Esophagus muscularis mucosa (tissue), 4 donors: ENCODE results near the gene NUP98. TPM values are rescaled to one million over a fixed set of nuclear protein-coding genes. Genes with fewer than 3 reads are reported as not detected.

ENCODE experiments used
- DNase-seq: peaks from one replicate; pipeline ENCODE4 v3.0.0-alpha.2; 2017; ENCODE audit errors: extremely low spot score
- H3K27ac ChIP-seq, 4 donors: fragments of 200-600 bp; sonication (generic); replicated peaks in 1 of 4; 1 replicate in 3 of 4; 2 replicates in 1 of 4; pipeline ENCODE4 v1.5.1; 2016 to 2019; ENCODE audit warnings: mild to moderate bottlenecking in 1 of 4
- H3K27me3 ChIP-seq, 4 donors: fragments of 200-600 bp; sonication (generic); one replicate each; pipeline versions ENCODE4 v1.5.1 to v1.6.0; 2016 to 2019
- H3K36me3 ChIP-seq, 4 donors: fragments of 200-600 bp; sonication (generic); one replicate each; pipeline ENCODE4 v1.5.1; 2016 to 2019
- H3K4me1 ChIP-seq, 4 donors: fragments of 200-600 bp; sonication (generic); one replicate each; pipeline ENCODE4 v1.5.1; 2016 to 2019
- H3K4me3 ChIP-seq, 4 donors: fragments of 200-600 bp; sonication (generic); 1 replicate in 2 of 4; 2 replicates in 2 of 4; pipeline ENCODE4 v1.5.1; 2016 to 2019; ENCODE audit warnings: mild to moderate bottlenecking in 4 of 4, moderate library complexity in 1 of 4
- H3K9me3 ChIP-seq, 4 donors: fragments of 200-600 bp; sonication (generic); 1 replicate in 3 of 4; 2 replicates in 1 of 4; pipeline ENCODE4 v1.5.1; 2016 to 2019
- CTCF ChIP-seq, 3 experiments: fragments of 200-600 bp in 2 of 3; fragments of 450-650 bp in 1 of 3; sonication (generic) in 2 of 3; IDR thresholded peaks; one replicate each; pipeline ENCODE4 v1.5.1; 2017 to 2019; ENCODE audit warnings: antibody characterized with exemption in 3 of 3, mild to moderate bottlenecking in 2 of 3, moderate library complexity in 1 of 3
- EP300 ChIP-seq: sonication (generic); formaldehyde crosslinking; IDR thresholded peaks from one replicate; pipeline ENCODE4 v1.6.1; 2017; ENCODE audit warnings: antibody characterized with exemption
- POLR2A ChIP-seq: fragments of 450-650 bp; IDR thresholded peaks from one replicate; pipeline ENCODE4 v1.6.1; 2017; ENCODE audit warnings: antibody characterized with exemption, moderate library complexity, mild to moderate bottlenecking, low read depth
- POLR2AphosphoS5 ChIP-seq, 2 donors: sonication (generic); formaldehyde crosslinking; IDR thresholded peaks; one replicate each; pipeline ENCODE4 v1.6.1; 2017; ENCODE audit warnings: antibody characterized with exemption in 2 of 2
- WGBS: methylation state at CpG from one replicate; pipeline ENCODE4 v1.1.5; 2018; 5-methylcytosine and 5-hydroxymethylcytosine counted together
- intact Hi-C: fragments of 100-400 bp; cut with DNase I; formaldehyde crosslinking; loops from one replicate; pipeline ENCODE4 v1.15.1; 2023
- total RNA-seq, 4 donors: library from RNA; depleted of rRNA; stranded (reverse); fragments of >200 nt; gene quantifications; one replicate each; pipeline versions ENCODE4 v1.1.0 to v1.2.1, GENCODE V29; 2016

The NUP98 gene
- total RNA-seq, 4 donors from 2014 or later = 67.7 to 117 (median 89.8) TPM

DNA sequence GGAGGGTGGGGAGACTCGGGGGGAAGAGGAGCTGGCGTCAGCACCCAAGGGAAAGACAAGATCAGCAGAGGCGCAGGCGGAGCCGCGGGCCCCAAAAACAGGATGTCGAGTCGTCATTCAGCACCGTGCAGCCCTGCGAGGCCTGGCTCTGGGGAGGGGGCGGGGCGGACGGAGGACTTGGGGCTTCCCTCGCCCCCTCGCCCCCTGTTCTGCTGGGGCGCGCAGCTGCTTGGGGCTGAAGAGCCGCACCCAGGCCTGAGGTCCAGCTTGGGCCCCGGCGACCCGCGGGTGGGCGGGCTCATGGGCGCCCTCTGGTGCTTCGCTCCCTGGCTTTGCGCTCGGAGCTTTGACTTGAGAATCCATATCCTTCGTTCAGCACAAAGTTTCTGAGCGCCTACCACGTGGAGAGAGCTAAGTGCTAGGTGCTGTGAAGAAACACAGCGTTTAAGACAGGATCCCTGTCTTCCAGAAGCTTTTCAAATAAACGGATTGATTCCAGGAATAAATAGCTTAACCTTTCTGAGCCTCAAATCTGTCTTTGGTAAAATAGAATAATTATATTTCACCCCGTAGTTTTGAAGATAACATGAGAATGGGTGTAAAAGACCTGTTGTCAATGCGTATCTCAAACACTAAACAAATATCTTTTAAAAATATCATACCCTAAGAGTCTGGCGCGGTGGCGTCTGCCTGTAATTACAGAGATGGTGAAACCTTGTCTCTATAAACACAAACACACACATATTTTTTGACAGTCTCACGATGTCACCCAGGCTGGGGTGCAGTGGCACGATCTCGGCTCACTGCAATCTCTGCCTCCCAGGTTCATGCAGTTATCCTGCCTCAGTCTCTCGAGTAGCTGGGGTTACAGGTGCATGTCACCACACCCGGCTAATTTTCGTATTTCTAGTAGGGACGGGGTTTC lies 44.3 kb upstream of the NUP98 start:
- whole genome bisulfite sequencing = 48% methylated on average over 22 of the region's 44 CpGs
- no peaks in the 10 kb centered on the region for H3K36me3 ChIP-seq
- no peaks in the 10 kb centered on the region for H3K9me3 ChIP-seq
- intact Hi-C loops = no loop called here
- peaks cover 31 to 46% (median 38%) of the 10 kb centered on the region in 4 donors for H3K4me1 ChIP-seq
- H3K27me3 ChIP-seq = no peaks in the 10 kb centered on the region
- DNase-seq = peak; percentile 97
- peak overlapping the region; percentile 89 to 99 (median 91) for H3K4me3 ChIP-seq
- TF ChIP-seq CTCF (IDR thresholded peaks at IDR 0.05) = peak; percentile 72 to 85 (median 72)
- TF ChIP-seq EP300 = no peak
- peak; percentile 15 for TF ChIP-seq POLR2A
- peak; percentile 73 to 80 for TF ChIP-seq POLR2AphosphoS5 (IDR thresholded peaks at IDR 0.05)
- H3K27ac ChIP-seq = peak overlapping the region; percentile 90 to 98 (median 98)

DNA sequence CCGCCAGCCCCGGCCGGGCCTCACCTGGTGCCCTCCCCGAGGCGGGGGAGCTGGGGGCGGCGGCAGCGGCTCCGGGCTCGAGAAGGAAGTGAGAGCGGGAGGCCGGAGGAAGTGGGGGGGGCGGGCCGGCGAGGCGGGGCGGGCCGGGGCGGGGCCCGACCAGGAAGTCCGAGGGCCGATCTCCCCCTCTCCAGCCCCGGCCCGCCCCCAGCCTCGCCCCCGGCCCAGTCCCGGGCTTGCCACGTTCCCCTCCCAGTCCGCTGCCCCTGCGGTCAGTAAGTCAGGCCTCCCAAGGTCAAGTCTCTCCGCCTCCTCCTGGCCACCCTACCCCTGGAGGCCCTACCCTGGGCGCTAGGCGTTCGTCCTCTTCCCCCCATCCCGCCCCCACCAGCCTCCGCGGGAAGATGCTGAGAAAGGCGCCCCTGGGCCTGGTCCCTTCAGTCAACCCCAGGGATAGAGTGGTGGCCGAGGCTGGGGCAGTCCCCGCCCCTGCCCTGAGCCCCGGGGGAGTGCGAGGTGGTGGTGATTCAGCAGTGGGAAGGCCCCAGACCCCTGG lies 43.6 kb upstream of the NUP98 start, which contains the start of gene RHOG:
Gene RHOG (minus strand): TSS at position 90 of the 556 bp plus-strand sequence. CDS start 12,821 bp downstream, outside the sequence.
- Histone ChIP-seq H3K4me3 (peak within 1 kb of the TSS; percentile 89 to 99 (median 91)), H3K27ac (peak within 1 kb of the TSS; percentile 90 to 98 (median 98)), H3K4me1 (peaks cover 37 to 54% (median 45%) of the 10 kb centered on the region in 4 donors), H3K27me3 (no peaks in the 10 kb centered on the region), H3K9me3 (no peaks in the 10 kb centered on the region), H3K36me3 (no peaks in the 10 kb centered on the region)
- TF ChIP-seq POLR2AphosphoS5 (IDR thresholded peaks at IDR 0.05) (peak; percentile 39 to 54), POLR2A (no peak), EP300 (no peak), CTCF (IDR thresholded peaks at IDR 0.05) (no peak)
- 1% methylated on average over 13 of the region's 42 CpGs for WGBS
- intact Hi-C loops = no loop called here
- DNase-seq = peak; percentile 95

DNA sequence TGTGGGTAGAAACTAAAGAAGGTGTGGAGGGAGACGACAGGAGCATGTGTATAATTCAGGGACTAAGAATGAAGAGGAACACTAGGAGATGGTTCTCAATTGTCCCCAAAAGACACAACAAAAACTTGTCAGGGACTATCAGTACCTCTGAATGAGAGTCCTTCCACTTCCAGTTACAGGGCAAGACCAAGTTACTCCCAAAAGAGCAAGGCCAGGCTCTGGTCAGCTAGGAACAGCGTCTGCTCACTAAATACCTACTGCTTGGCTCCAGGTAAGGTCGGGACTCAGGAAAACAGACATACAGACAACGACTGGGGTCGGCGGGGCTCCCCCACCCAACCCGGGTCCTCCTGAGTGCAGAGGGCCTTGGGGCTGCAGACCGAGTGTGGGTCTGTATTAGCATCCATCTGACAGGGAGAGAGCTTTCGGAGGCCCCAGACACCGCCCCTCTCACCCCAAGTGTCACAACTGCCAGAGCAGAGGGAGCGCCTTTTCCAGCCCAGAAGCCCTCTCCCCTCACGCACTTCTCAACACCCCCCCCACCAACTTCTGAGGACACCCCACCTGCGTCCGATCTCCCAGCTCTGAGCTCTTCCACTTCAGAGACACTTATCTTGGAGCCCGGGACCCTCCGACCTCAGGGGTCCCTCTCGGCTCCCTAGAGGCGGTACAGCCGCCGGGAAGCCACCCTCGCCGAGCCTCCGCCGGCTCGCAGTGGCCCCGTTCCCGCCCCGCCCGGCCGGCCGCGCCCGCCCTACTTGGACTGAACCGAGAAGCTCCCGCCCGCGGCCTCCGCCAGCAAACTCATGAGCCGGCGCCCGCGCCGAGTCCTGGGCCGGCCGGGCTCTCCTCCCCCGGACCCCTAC lies 42.9 kb upstream of the NUP98 start:
- Histone ChIP-seq H3K27me3 (no peaks in the 10 kb centered on the region), H3K36me3 (no peaks in the 10 kb centered on the region), H3K4me1 (peaks cover 44 to 61% (median 52%) of the 10 kb centered on the region in 4 donors), H3K4me3 (peak overlapping the region; percentile 89 to 99 (median 91)), H3K27ac (peak overlapping the region; percentile 90 to 98 (median 98)), H3K9me3 (no peaks in the 10 kb centered on the region)
- intact Hi-C loops = no loop called here
- no peak for TF ChIP-seq EP300
- no peak for TF ChIP-seq POLR2AphosphoS5 (IDR thresholded peaks at IDR 0.05)
- TF ChIP-seq CTCF (IDR thresholded peaks at IDR 0.05) = no peak
- TF ChIP-seq POLR2A = no peak
- 3% methylated on average over 18 of the region's 46 CpGs for WGBS
- DNase-seq = no peak

DNA sequence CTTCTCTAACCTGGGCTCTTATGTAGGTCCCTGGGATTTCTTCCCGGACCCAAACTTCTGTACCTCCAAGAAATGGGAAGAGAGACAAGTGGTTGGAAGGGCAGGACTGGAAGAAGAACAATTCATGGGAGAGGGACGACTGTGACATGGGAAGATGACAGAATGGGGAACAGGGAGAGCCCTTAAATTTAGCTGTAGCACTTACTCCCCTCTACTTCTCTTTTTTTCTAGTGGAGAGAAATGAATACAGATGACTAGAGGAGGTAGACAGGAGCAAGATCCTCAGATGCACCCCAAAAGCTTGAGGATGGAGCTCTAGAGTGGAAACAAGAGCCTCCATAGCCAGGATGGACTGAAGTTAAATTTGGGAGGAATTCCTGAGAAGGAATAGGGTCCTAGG lies 41.1 kb upstream of the NUP98 start:
- H3K36me3 ChIP-seq = peaks cover 0 to 11% (median 0%) of the 10 kb centered on the region in 4 donors
- TF ChIP-seq EP300 = no peak
- H3K4me3 ChIP-seq = peak overlapping the region in 3 of 4 donors; percentile 4 to 99 (median 92)
- H3K27ac ChIP-seq = peak overlapping the region in 3 of 4 donors; percentile 50 to 98 (median 97)
- 78% methylated on average over 2 of the region's 2 CpGs for WGBS
- H3K27me3 ChIP-seq = no peaks in the 10 kb centered on the region
- no peak for DNase-seq
- peaks cover 56 to 78% (median 69%) of the 10 kb centered on the region in 4 donors for H3K4me1 ChIP-seq
- H3K9me3 ChIP-seq = no peaks in the 10 kb centered on the region
- intact Hi-C loops = loop anchor here (5.0 kb wide), 1 partner anchor 41 kb away; the partner anchor contains the start of gene NUP98
